ENCODE results near the gene GNAT1. TPM values are rescaled to one million over a fixed set of nuclear protein-coding genes. Genes with fewer than 3 reads are reported as not detected.
A peak's percentile ranks its signal among the peaks of the same experiment; 100 is the strongest.

Gene GNAT1
- total and polyA plus RNA-seq, 2 donors (not counting 1 experiment from before 2014, with no cell fraction given): not detected

GRCh38 chr3:50246517-50246954 lies 55.1 kb downstream of the GNAT1 start:
- Histone ChIP-seq H3K4me1 (ENCODE audit: control insufficient read depth in 2 of 2, insufficient read depth in 2 of 2, low read length in 2 of 2) (peaks cover 61 to 93% of the 10 kb centered on the region in 2 donors), H3K9me3 (ENCODE audit: control extremely low read depth in 1 of 3, control insufficient read depth in 2 of 3, insufficient read depth in 1 of 3, low read length in 2 of 3) (no peaks in the 10 kb centered on the region), H3K4me2 (replicated peaks; ENCODE audit: low read depth, low read length, poor library complexity, severe bottlenecking) (peak overlapping the region; percentile 81), H2AFZ (ENCODE audit: insufficient read depth, low read depth, low read length, poor library complexity, severe bottlenecking) (no peak overlapping the region), H3K9ac (ENCODE audit: low read length) (peak overlapping the region; percentile 52), H3K27me3 (replicated peaks in 1 of 4; ENCODE audit: control extremely low read depth in 1 of 4, control insufficient read depth in 3 of 4, insufficient read depth in 4 of 4, low read length in 3 of 4) (no peaks in the 10 kb centered on the region), H3K36me3 (replicated peaks in 1 of 2; ENCODE audit: control extremely low read depth in 1 of 2, control insufficient read depth in 1 of 2, extremely low read depth in 1 of 2, insufficient read depth in 2 of 2, low read length in 1 of 2) (peaks cover 0 to 56% of the 10 kb centered on the region in 2 experiments), H3K79me2 (ENCODE audit: control insufficient read depth, insufficient read depth, low read length) (peaks cover 100% of the 10 kb centered on the region), H4K20me1 (ENCODE audit: control insufficient read depth, insufficient read depth, low read length, poor library complexity, severe bottlenecking) (peaks cover 96% of the 10 kb centered on the region), H3K4me3 (ENCODE audit: control extremely low read depth in 1 of 5, extremely low read depth in 1 of 5, insufficient read depth in 1 of 5, low read depth in 2 of 5, low read length in 4 of 5) (peak overlapping the region in 4 of 5 experiments; percentile 37 to 50 (median 40)), H3K27ac (ENCODE audit: low read length in 2 of 2) (peak overlapping the region; percentile 76 to 86)
- peak overlapping the region; percentile 82 for H3K4me3 Mint-ChIP-seq
- DNase-seq (no peak), ATAC-seq (ENCODE audit: low read depth) (peak; percentile 12)
- H3K27ac Mint-ChIP-seq: peak overlapping the region; percentile 89
- peaks cover 82% of the 10 kb centered on the region for H3K4me1 Mint-ChIP-seq
- WGBS (ENCODE audit: insufficient coverage): 7% methylated on average over 10 of the region's 10 CpGs
- no peaks in the 10 kb centered on the region for H3K9me3 Mint-ChIP-seq (ENCODE audit: insufficient read depth)
- H3K27me3 Mint-ChIP-seq: no peaks in the 10 kb centered on the region
- intact Hi-C loops (cut with micrococcal nuclease): loop anchor here (1.0 to 2.0 kb wide), 6 partner anchors 8 to 52 kb away; partner anchors contain the start of gene IFRD2
- TF ChIP-seq EZH2 (IDR thresholded peaks at IDR 0.05; ENCODE audit: borderline replicate concordance, insufficient read depth, low read depth, low read length, poor library complexity, severe bottlenecking): no peak
- TF ChIP-seq CTCF (IDR thresholded peaks at IDR 0.05): peak; percentile 50
- ChIA-PET CTCF (interaction anchor here (0.7 to 27.3 kb wide), 21 partner anchors 12 to 125 kb away, joined by 3 to 596 read pairs (median 4); partner anchors contain the start of genes GNAI2, GNAT1 and IFRD2), POLR2A (interaction anchor here (0.6 to 1.8 kb wide), 8 partner anchors 11 to 90 kb away, joined by 3 to 10 read pairs (median 4); partner anchors contain the start of gene GNAI2)

Small RNAs within 50 kb of the gene (small RNA-seq; reads per million reads assigned to genes)
- gene MIR566 (ENCODE audit: insufficient read length, low read depth, low replicate concordance) (not detected), gene MIR5787 (ENCODE audit: insufficient read length, low read depth, low replicate concordance) (not detected)

Other genes with a start within 250 kb of the GNAT1 start
- 464 and 493 TPM in 2 replicates for gene RBM5, start 102.7 kb upstream of the GNAT1 start, total RNA-seq
- 405 and 495 TPM in 2 replicates for gene RBM5, start 102.7 kb upstream of the GNAT1 start, polyA plus RNA-seq
- 0.27 TPM in 1 of 2 replicates, not detected in the other for gene SEMA3F, start 36.3 kb upstream of the GNAT1 start, total RNA-seq
- gene SEMA3F, start 36.3 kb upstream of the GNAT1 start, polyA plus RNA-seq: 0.26 TPM in 1 of 2 replicates, not detected in the other
- not detected in 2 replicates for gene SLC38A3, start 13.7 kb downstream of the GNAT1 start, total RNA-seq
- 0.17 TPM in 1 of 2 replicates, not detected in the other for gene SLC38A3, start 13.7 kb downstream of the GNAT1 start, polyA plus RNA-seq
- gene GNAI2, start 44.6 kb downstream of the GNAT1 start, total RNA-seq: 295 and 302 TPM in 2 replicates
- gene GNAI2, start 44.6 kb downstream of the GNAT1 start, polyA plus RNA-seq: 384 and 491 TPM in 2 replicates
- 0.34 and 0.51 TPM in 2 replicates for gene SEMA3B, start 77.5 kb downstream of the GNAT1 start, total RNA-seq
- gene SEMA3B, start 77.5 kb downstream of the GNAT1 start, polyA plus RNA-seq: 0.52 and 1.2 TPM in 2 replicates
- gene LSMEM2, start 87.5 kb downstream of the GNAT1 start, total RNA-seq: not detected in 2 replicates
- not detected in 2 replicates for gene LSMEM2, start 87.5 kb downstream of the GNAT1 start, polyA plus RNA-seq
- gene IFRD2, start 100.8 kb downstream of the GNAT1 start, total RNA-seq: 55.8 and 63.4 TPM in 2 replicates
- gene IFRD2, start 100.8 kb downstream of the GNAT1 start, polyA plus RNA-seq: 71.0 and 80.1 TPM in 2 replicates
- gene HYAL3, start 107.8 kb downstream of the GNAT1 start, total RNA-seq: 1.9 and 3.7 TPM in 2 replicates
- gene HYAL3, start 107.8 kb downstream of the GNAT1 start, polyA plus RNA-seq: 4.2 and 6.3 TPM in 2 replicates
- gene NAA80, start 107.8 kb downstream of the GNAT1 start, total RNA-seq: 33.8 and 37.8 TPM in 2 replicates
- gene NAA80, start 107.8 kb downstream of the GNAT1 start, polyA plus RNA-seq: 42.3 and 49.0 TPM in 2 replicates
- 0.19 and 0.30 TPM in 2 replicates for gene HYAL1, start 112.0 kb downstream of the GNAT1 start, total RNA-seq
- gene HYAL1, start 112.0 kb downstream of the GNAT1 start, polyA plus RNA-seq: 0.12 TPM in 1 of 2 replicates, not detected in the other
- 2.8 and 4.2 TPM in 2 replicates for gene HYAL2, start 131.1 kb downstream of the GNAT1 start, total RNA-seq
- 2.5 and 5.1 TPM in 2 replicates for gene HYAL2, start 131.1 kb downstream of the GNAT1 start, polyA plus RNA-seq
- gene TUSC2, start 136.6 kb downstream of the GNAT1 start, total RNA-seq: 25.5 and 28.2 TPM in 2 replicates
- gene TUSC2, start 136.6 kb downstream of the GNAT1 start, polyA plus RNA-seq: 24.0 and 29.3 TPM in 2 replicates
- 121 and 124 TPM in 2 replicates for gene RASSF1, start 149.2 kb downstream of the GNAT1 start, total RNA-seq
- gene RASSF1, start 149.2 kb downstream of the GNAT1 start, polyA plus RNA-seq: 223 and 310 TPM in 2 replicates
- 1.8 and 3.3 TPM in 2 replicates for gene ZMYND10, start 154.1 kb downstream of the GNAT1 start, total RNA-seq
- gene ZMYND10, start 154.1 kb downstream of the GNAT1 start, polyA plus RNA-seq: 2.4 and 3.4 TPM in 2 replicates
- 29.6 and 31.3 TPM in 2 replicates for gene NPRL2, start 159.2 kb downstream of the GNAT1 start, total RNA-seq
- gene NPRL2, start 159.2 kb downstream of the GNAT1 start, polyA plus RNA-seq: 64.6 and 64.9 TPM in 2 replicates
- gene CYB561D2, start 159.3 kb downstream of the GNAT1 start, total RNA-seq: 36.1 and 39.5 TPM in 2 replicates
- 58.6 and 78.9 TPM in 2 replicates for gene CYB561D2, start 159.3 kb downstream of the GNAT1 start, polyA plus RNA-seq
- gene TMEM115, start 167.9 kb downstream of the GNAT1 start, total RNA-seq: 26.2 and 27.2 TPM in 2 replicates
- gene TMEM115, start 167.9 kb downstream of the GNAT1 start, polyA plus RNA-seq: 10.6 and 19.8 TPM in 2 replicates